ENCODE measurements around the gene KLF3. TPM values are rescaled to one million over a fixed set of nuclear protein-coding genes. Genes with fewer than 3 reads are reported as not detected.

Gene KLF3
- polyA plus RNA-seq, 1 experiment, result 11.4 TPM

DNA sequence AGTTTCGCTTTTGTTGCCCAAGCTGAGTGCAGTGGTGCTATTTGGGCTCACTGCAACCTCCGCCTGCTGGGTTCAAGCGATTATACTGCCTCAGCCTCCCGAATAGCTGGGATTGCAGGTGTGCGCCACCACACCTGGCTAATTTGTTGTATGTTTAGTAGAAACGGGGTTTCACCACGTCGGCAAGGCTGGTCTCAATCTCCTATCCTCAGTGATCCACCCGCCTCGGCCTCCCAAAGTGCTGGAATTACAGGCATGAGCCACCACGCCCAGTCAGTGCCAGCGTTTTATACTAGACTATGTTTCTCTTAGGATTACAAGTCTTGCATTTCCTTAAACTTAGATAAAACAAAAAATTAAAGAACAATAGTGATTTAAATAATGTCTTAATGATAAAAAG, 13.0 kb downstream of the KLF3 start:
- H3K36me3 ChIP-seq (ENCODE audit: control insufficient read depth, insufficient read depth, low read length), result peaks cover 8% of the 10 kb centered on the region
- ChIA-PET POLR2A (no interaction called here), CTCF (interaction anchor here (1.1 to 5.8 kb wide), 7 partner anchors 10 to 498 kb away, joined by 3 to 51 read pairs (median 6); partner anchors contain the start of gene TLR10)
- DNase-seq (ENCODE audit: low read depth), result no peak
- TF ChIP-seq, protein P1, sequence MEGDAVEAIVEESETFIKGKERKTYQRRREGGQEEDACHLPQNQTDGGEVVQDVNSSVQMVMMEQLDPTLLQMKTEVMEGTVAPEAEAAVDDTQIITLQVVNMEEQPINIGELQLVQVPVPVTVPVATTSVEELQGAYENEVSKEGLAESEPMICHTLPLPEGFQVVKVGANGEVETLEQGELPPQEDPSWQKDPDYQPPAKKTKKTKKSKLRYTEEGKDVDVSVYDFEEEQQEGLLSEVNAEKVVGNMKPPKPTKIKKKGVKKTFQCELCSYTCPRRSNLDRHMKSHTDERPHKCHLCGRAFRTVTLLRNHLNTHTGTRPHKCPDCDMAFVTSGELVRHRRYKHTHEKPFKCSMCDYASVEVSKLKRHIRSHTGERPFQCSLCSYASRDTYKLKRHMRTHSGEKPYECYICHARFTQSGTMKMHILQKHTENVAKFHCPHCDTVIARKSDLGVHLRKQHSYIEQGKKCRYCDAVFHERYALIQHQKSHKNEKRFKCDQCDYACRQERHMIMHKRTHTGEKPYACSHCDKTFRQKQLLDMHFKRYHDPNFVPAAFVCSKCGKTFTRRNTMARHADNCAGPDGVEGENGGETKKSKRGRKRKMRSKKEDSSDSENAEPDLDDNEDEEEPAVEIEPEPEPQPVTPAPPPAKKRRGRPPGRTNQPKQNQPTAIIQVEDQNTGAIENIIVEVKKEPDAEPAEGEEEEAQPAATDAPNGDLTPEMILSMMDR (IDR thresholded peaks at IDR 0.05; ENCODE audit: insufficient read depth, low read depth, low read length), result no peak
- H3K27me3 ChIP-seq (ENCODE audit: control insufficient read depth, insufficient read depth, low read length), result no peaks in the 10 kb centered on the region
- H3K4me3 ChIP-seq (ENCODE audit: low read depth, low read length), result no peak overlapping the region

DNA sequence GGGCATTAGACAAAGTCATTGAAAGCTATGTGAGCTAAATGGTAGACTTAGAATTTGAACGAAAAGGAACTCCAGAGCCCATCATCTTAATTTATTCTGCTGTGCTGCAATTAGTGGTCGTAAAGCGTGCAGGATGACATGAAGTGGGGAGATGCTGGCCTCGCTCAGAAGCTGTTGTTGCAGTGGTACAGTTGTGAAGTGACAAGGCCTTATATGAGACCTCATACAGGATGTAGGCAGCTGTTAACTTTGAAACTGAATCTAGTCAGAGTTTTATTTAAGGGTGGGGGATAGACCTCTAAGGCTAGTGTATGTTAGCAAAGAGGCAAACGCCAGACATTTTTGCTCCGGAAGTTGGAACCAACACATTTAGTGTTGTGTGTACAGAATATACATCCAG, 13.4 kb downstream of the KLF3 start:
- H3K4me3 ChIP-seq (ENCODE audit: low read depth, low read length), result no peak overlapping the region
- ChIA-PET POLR2A (no interaction called here), CTCF (interaction anchor here (1.1 to 5.8 kb wide), 4 partner anchors 11 to 498 kb away, joined by 4 to 51 read pairs (median 9); no protein-coding TSS in a partner anchor)
- TF ChIP-seq, protein P1 (IDR thresholded peaks at IDR 0.05; ENCODE audit: insufficient read depth, low read depth, low read length), result no peak
- no peak for DNase-seq (ENCODE audit: low read depth)
- no peaks in the 10 kb centered on the region for H3K27me3 ChIP-seq (ENCODE audit: control insufficient read depth, insufficient read depth, low read length)
- H3K36me3 ChIP-seq (ENCODE audit: control insufficient read depth, insufficient read depth, low read length), result peaks cover 8% of the 10 kb centered on the region

DNA sequence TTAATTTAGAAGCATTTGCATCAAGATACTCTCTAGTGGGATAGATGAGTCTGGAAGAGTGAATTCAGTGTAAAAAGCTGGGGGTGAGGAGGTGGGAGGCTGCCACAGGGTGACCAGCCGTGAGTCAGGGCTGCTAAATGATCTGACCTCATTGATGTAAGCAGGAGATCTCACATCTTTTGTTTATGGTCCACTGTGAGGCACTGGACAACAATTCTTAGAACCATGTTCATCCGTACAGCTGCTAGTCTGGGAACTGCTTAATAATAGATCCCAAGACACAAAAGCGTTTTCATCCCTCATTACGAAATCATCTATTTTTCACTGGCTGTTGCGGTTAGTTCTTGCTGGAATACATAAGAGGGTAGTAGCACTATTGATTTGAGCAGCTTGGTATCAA, 14.1 kb downstream of the KLF3 start:
- Histone ChIP-seq H3K4me3 (ENCODE audit: low read depth, low read length) (no peak overlapping the region), H3K27me3 (ENCODE audit: control insufficient read depth, insufficient read depth, low read length) (no peaks in the 10 kb centered on the region), H3K36me3 (ENCODE audit: control insufficient read depth, insufficient read depth, low read length) (peaks cover 8% of the 10 kb centered on the region)
- ChIA-PET POLR2A (no interaction called here), CTCF (interaction anchor here (0.9 to 5.8 kb wide), 6 partner anchors 10 to 499 kb away, joined by 3 to 51 read pairs (median 6); no protein-coding TSS in a partner anchor)
- peak; percentile 80 for DNase-seq (ENCODE audit: low read depth)
- TF ChIP-seq, protein P1 (IDR thresholded peaks at IDR 0.05; ENCODE audit: insufficient read depth, low read depth, low read length), result no peak

DNA sequence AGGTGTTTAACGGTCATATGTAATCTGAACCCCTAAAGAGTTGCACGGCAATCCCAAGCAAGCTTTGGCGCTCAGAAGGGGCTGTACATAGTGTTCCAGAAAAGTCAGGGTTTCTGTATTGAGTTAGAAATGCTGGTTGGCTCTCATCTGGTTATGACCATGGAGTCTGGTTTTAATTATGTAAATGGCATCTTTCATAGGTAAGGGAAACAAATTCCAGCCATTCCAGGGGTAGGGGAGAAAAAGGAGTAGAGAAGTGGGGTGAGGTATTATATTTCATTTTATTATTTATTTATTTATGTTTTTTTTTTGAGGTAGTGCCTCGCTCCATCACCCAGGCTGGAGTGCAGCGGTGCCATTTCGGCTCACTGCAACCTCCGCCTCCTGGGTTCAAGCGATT, 15.9 kb downstream of the KLF3 start:
- TF ChIP-seq, protein P1 (IDR thresholded peaks at IDR 0.05; ENCODE audit: insufficient read depth, low read depth, low read length), result no peak
- Histone ChIP-seq H3K36me3 (ENCODE audit: control insufficient read depth, insufficient read depth, low read length) (peaks cover 8% of the 10 kb centered on the region), H3K27me3 (ENCODE audit: control insufficient read depth, insufficient read depth, low read length) (no peaks in the 10 kb centered on the region), H3K4me3 (ENCODE audit: low read depth, low read length) (no peak overlapping the region)
- ChIA-PET POLR2A (no interaction called here), CTCF (interaction anchor here (2.4 kb wide), 1 partner anchor 51 kb away, joined by 12 read pairs; no protein-coding TSS in a partner anchor)
- DNase-seq (ENCODE audit: low read depth), result no peak

DNA sequence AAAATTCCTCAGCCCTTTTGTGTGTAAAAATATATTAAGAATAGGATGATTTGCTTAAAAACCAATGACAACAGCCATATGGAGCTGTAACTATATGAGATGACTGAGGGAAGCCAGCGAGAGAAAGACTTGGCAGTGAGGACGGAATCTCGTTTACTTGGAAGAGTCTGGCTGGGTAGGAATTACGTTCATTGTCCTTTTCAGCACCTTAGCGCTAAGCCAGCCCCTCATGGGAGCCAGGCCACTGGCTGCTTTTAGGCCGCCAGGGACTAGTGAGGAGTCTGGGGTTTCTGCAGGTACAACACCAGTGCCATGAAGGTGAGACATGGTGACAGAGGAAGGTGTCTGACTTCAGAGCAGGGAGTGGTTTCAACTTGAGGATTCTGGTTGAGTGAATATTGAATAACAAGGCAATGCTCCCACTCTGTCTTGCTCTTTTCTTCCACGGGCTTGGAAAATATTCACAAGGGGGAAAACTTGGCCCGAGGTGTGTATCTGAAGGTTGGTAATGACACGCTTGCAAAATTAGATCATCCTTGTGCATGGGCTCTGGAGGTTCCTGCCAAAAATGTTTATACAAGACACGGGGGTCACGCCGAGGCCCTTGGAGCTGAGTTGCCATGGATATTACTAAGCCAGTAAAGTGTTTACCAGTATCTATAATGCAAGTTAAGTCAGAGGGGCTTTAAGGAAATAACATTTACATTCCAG, 17.4 kb downstream of the KLF3 start:
- Histone ChIP-seq H3K36me3 (ENCODE audit: control insufficient read depth, insufficient read depth, low read length) (peaks cover 10% of the 10 kb centered on the region), H3K4me3 (ENCODE audit: low read depth, low read length) (no peak overlapping the region), H3K27me3 (ENCODE audit: control insufficient read depth, insufficient read depth, low read length) (no peaks in the 10 kb centered on the region)
- ChIA-PET POLR2A (no interaction called here), CTCF (interaction anchor here (0.7 to 0.9 kb wide), 2 partner anchors 355 to 497 kb away, joined by 3 read pairs; no protein-coding TSS in a partner anchor)
- TF ChIP-seq, protein P1 (IDR thresholded peaks at IDR 0.05; ENCODE audit: insufficient read depth, low read depth, low read length), result no peak
- no peak for DNase-seq (ENCODE audit: low read depth)
